Measurements from ENCODE around the gene RNF152. TPM values are rescaled to one million over a fixed set of nuclear protein-coding genes. Genes with fewer than 3 reads are reported as not detected.
"Not testable (repeated sequence)": the region's sequence is repeated elsewhere in the genome, so short reads cannot be mapped to it uniquely, and the experiment has no call there.

The RNF152 gene
- polyA plus RNA-seq, 4 donors = 8.4 to 12.4 (median 11.5) TPM

- no peak for DNase-seq (ENCODE audit: low read depth in 4 of 4, low spot score in 3 of 4)
Measured at GRCh38 chr18:61824733-61825363, 68.0 kb downstream of the RNF152 start.

- DNase-seq (ENCODE audit: low read depth in 4 of 4, low spot score in 3 of 4) = no peak
Measured at GRCh38 chr18:61823595-61823994, 69.2 kb downstream of the RNF152 start.

GRCh38 chr18:61822879-61823278 is 69.9 kb downstream of the RNF152 start:
- DNase-seq (ENCODE audit: low read depth in 4 of 4, low spot score in 3 of 4) = no peak

- no peak for DNase-seq (ENCODE audit: low read depth in 4 of 4, low spot score in 3 of 4)
Measured at GRCh38 chr18:61821748-61822147, 71.1 kb downstream of the RNF152 start.

- no peak for DNase-seq (ENCODE audit: low read depth in 4 of 4, low spot score in 3 of 4)
Measured at GRCh38 chr18:61820882-61821281, 71.9 kb downstream of the RNF152 start.

- DNase-seq (ENCODE audit: low read depth in 4 of 4, low spot score in 3 of 4) = no peak
Measured at GRCh38 chr18:61817086-61817485, 75.7 kb downstream of the RNF152 start.

DNA sequence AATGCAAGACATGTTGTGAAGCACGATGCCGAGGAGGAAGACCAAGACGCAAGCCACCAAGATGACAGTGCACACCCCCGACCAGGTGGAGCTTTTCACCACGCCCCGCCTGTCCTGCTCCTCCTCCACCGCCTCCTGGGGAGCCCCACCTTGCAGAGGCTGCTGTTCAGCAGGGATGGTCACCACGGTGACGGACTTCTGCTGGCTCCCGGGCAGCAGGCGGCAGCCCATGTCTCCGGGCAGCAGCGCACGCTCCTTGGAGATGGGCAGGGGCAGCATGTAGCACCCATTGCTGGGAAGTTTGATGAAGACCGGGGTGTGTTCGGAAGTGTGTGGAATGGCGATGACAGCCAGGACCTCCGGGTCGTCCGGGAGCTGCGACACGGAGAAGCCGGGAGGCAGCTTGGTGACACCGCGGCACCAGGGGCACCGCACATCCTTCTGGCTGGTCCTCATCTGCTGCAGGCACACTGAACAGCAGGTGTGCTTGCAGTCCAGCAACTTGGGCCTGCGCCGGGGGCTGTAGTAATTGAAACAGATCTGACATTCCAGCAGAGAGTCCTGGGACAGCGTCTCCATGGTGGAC is 76.8 kb downstream of the RNF152 start:
- no peak for DNase-seq (ENCODE audit: low read depth in 4 of 4, low spot score in 3 of 4)

DNA sequence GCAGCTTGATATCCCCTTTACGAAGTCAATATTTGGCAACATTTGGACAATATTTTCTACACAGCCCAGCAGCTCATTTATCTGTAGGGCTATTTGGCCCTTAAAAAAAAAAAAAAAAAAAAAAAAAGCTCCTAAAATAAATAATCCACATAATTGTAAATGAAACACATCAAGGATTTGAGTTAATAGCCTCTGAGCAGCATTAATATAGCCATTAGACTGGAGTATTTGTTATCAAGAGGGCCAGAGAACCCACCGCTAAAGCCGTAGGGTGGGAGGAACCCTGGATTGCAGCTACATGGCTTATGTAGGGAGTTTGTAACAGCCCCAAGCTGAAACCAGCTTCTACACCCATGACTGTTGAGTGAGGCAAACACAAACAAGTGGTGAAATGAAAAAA is 84.5 kb downstream of the RNF152 start:
- no peak for DNase-seq (ENCODE audit: low read depth in 4 of 4, low spot score in 3 of 4)

- DNase-seq (ENCODE audit: low read depth in 4 of 4, low spot score in 3 of 4) = no peak
Measured at GRCh38 chr18:61803393-61803792, 89.4 kb downstream of the RNF152 start.

DNA sequence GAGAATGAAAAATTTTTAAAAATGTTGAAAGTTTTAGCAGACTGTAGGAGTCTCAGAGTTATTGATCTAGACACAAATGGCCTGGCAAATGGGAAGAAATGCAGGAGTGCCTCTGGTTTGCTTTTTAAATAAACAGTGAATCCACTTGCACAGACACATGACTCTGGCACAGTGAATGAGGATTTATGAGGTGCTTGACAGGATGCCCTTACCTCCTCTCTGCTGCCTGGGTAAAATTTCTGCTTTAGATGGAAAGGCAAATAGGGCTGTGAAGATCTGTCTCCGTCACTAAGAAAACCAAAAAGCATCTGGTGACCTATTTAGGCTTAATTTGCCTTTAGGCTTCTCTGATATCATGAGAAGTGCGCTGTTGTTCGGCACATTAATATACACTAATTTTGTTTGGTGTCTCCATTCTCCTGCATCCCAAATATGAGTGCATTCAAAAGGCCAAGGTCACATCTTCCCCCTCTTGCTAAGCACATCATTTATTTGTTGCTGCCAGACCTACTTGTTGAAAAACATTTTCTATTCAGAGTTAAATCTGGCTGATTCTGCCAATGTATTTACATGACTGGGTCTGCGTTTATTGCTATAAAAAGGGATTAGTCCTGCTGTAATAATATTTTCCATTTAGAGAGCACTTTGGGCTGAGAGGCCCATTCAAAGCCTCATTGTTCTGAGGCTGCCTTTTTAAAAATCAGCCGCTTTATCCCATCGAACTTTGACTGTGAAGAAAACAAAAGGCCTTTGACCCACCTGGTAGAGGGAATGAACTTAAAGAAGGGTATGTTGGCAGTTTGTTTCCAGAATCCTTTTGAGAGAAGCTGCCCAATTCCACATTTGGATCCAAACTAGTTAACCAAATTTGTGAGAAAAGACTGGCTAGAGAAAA is 94.9 kb downstream of the RNF152 start:
- DNase-seq (ENCODE audit: low read depth in 4 of 4, low spot score in 3 of 4) = peak in 1 of 4 donors; percentile 14

GRCh38 chr18:61791031-61791430 is 101.8 kb downstream of the RNF152 start:
- no peak for DNase-seq (ENCODE audit: low read depth in 4 of 4, low spot score in 3 of 4)

GRCh38 chr18:61787011-61787670 is 105.7 kb downstream of the RNF152 start:
- not testable (repeated sequence) for DNase-seq (ENCODE audit: low read depth in 4 of 4, low spot score in 3 of 4)

- DNase-seq (ENCODE audit: low read depth in 4 of 4, low spot score in 3 of 4) = no peak
Measured at GRCh38 chr18:61785588-61785987, 107.2 kb downstream of the RNF152 start.

- DNase-seq (ENCODE audit: low read depth in 4 of 4, low spot score in 3 of 4) = no peak
Measured at GRCh38 chr18:61784834-61785233, 108.0 kb downstream of the RNF152 start.

DNA sequence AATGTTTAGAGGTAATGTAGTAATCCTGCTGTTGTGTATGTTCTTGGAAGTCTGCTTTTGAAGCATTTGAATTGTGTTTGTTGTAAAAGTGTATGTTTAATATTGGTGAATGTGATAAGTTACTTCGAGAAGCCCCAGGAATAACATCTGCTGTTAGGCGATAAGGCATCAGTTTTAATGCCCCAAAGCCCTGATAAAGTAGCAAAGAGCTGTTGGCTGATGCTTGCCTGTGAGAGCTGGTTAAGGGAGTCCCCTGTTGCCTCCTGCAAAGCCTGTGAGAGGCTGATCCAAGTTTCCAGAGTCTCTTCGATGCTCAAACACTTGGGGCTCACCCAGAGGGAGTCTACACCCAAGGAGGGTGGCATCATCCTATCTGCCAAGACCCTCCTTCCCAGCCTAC is 110.3 kb downstream of the RNF152 start:
- DNase-seq (ENCODE audit: low read depth in 4 of 4, low spot score in 3 of 4) = no peak

DNA sequence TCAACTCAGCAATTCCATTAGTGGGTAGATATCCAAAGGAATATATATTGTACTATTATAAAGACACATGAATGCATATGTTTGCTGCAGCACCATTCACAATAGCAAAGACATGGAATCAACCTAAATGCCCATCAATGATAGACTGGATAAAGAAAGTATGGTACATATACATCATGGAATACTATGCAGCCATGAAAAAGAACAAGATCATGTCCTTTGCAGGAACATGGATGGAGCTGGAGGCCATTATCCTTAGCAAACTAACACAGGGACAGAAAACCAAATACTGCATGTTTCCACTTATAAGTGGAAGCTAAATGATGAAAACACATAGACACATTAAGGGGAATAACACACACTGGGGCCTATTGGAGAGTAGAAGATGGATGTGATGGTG is 116.6 kb downstream of the RNF152 start:
- DNase-seq (ENCODE audit: low read depth in 4 of 4, low spot score in 3 of 4) = not testable (repeated sequence)

- DNase-seq (ENCODE audit: low read depth in 4 of 4, low spot score in 3 of 4) = no peak
Measured at GRCh38 chr18:61774846-61775245, 118.0 kb downstream of the RNF152 start.

GRCh38 chr18:61772293-61772848 is 120.4 kb downstream of the RNF152 start:
- no peak for DNase-seq (ENCODE audit: low read depth in 4 of 4, low spot score in 3 of 4)

- DNase-seq (ENCODE audit: low read depth in 4 of 4, low spot score in 3 of 4) = no peak
Measured at GRCh38 chr18:61771861-61772260, 120.9 kb downstream of the RNF152 start.

DNA sequence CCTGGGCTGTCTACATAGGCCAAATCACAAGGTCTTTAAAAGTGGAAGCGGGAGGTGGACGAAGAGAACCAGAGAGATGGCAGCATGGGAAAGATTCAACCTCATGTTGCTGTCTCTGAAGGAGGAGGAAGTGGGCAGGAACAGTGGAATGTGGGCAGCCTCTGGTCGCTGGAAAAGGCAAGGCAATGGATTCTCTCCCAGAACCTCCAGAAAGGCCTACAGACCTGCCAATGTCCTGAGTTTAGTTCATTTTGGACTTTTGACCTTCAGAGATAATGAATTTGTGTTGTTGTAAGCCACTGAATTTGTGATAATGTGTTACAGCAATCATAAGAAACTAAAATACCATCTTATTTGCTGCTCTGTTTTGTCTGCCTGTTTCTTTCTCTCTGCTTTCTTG is 122.5 kb downstream of the RNF152 start:
- no peak for DNase-seq (ENCODE audit: low read depth in 4 of 4, low spot score in 3 of 4)
